NCI-H748 (cell line): ENCODE measurements around the gene DUSP3.

ENCODE experiments used
- DNase-seq: peaks from one replicate; lab custom pipeline; 2025; ENCODE audit not compliant: unreplicated experiment; lab: John Stamatoyannopoulos, UW

DUSP3 gene

GRCh38 chr17:43778337-43779144 is at the start of gene DUSP3:
Gene DUSP3, minus strand, starts transcription at chr17:43778977. Its CDS starts 53 bp downstream, at chr17:43778924.
- peak; percentile 89 for DNase-seq

- no peak for DNase-seq
Observed at GRCh38 chr17:43827596-43827995, 48.8 kb upstream of the DUSP3 start.

GRCh38 chr17:43826206-43826605 is 47.4 kb upstream of the DUSP3 start:
- no peak for DNase-seq

GRCh38 chr17:43825567-43825966 is 46.8 kb upstream of the DUSP3 start:
- no peak for DNase-seq

GRCh38 chr17:43823350-43824084 is 44.7 kb upstream of the DUSP3 start:
- DNase-seq = no peak

- no peak for DNase-seq
Observed at GRCh38 chr17:43822570-43823190, 43.9 kb upstream of the DUSP3 start.

- DNase-seq = no peak
Observed at GRCh38 chr17:43820759-43821158, 42.0 kb upstream of the DUSP3 start.

GRCh38 chr17:43818966-43819365 is 40.2 kb upstream of the DUSP3 start:
- DNase-seq = no peak

GRCh38 chr17:43817826-43818225 is 39.0 kb upstream of the DUSP3 start:
- DNase-seq = no peak

- no peak for DNase-seq
Observed at GRCh38 chr17:43816336-43817320, 37.9 kb upstream of the DUSP3 start.

GRCh38 chr17:43814714-43815113 is 35.9 kb upstream of the DUSP3 start:
- no peak for DNase-seq

- no peak for DNase-seq
Observed at GRCh38 chr17:43814026-43814425, 35.2 kb upstream of the DUSP3 start.

- no peak for DNase-seq
Observed at GRCh38 chr17:43813386-43813785, 34.6 kb upstream of the DUSP3 start.

GRCh38 chr17:43812396-43813265 is 33.9 kb upstream of the DUSP3 start:
- DNase-seq = no peak

- DNase-seq = no peak
Observed at GRCh38 chr17:43810823-43811222, 32.0 kb upstream of the DUSP3 start.

- DNase-seq = no peak
Observed at GRCh38 chr17:43810226-43810715, 31.5 kb upstream of the DUSP3 start.

GRCh38 chr17:43809121-43809520 is 30.3 kb upstream of the DUSP3 start:
- DNase-seq = no peak

GRCh38 chr17:43808076-43808475 is 29.3 kb upstream of the DUSP3 start:
- DNase-seq = no peak

GRCh38 chr17:43805117-43805516 is 26.3 kb upstream of the DUSP3 start:
- no peak for DNase-seq

- no peak for DNase-seq
Observed at GRCh38 chr17:43803758-43804157, 25.0 kb upstream of the DUSP3 start.
